Neuron (in vitro differentiated cells): ENCODE results near the gene STIM1.
"Not testable (repeated sequence)": the region's sequence is repeated elsewhere in the genome, so short reads cannot be mapped to it uniquely, and the experiment has no call there.

Experiments
- H2AFZ ChIP-seq: one replicate; pipeline ENCODE4 v1.6.1; 2013; ENCODE audit warnings: low read depth, mild to moderate bottlenecking, inconsistent platforms, low read length, moderate library complexity
- H3K27me3 ChIP-seq: one replicate; pipeline ENCODE4 v1.6.1; 2013; ENCODE audit warnings: low read length; ENCODE audit not compliant: insufficient read depth
- H3K36me3 ChIP-seq: one replicate; pipeline ENCODE4 v1.6.1; 2013; ENCODE audit warnings: low read length; ENCODE audit not compliant: insufficient read depth
- H3K4me1 ChIP-seq: one replicate; pipeline ENCODE4 v1.6.1; 2013; ENCODE audit warnings: low read length; ENCODE audit not compliant: insufficient read depth
- H3K4me3 ChIP-seq: 2 replicates; pipeline ENCODE4 v1.5.1; 2013; ENCODE audit warnings: mild to moderate bottlenecking, low read length, moderate library complexity
- H3K9me3 ChIP-seq: one replicate; pipeline ENCODE4 v1.6.1; 2013; ENCODE audit warnings: low read length

Gene STIM1

DNA sequence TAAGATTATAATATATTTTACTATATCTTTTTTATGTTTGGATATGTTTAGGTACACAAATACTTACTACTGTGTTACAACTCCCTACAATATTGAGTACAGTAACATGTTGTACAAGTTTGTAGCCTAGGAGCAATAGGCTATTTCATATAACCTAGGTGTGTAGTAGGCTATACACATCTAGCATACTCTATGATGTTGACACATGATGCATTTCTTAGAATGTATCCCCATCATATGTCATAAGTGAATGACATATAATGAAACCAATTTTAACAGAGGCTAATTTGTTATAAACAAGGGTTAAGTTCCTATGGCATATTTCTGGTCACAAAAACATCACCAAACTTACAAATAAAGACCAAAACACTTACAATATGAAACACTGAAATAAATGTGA lies 152.7 kb downstream of the STIM1 start:
- Histone ChIP-seq H3K4me1 (no peaks in the 10 kb centered on the region), H3K27me3 (no peaks in the 10 kb centered on the region), H3K9me3 (no peaks in the 10 kb centered on the region), H3K4me3 (no peak overlapping the region), H3K36me3 (no peaks in the 10 kb centered on the region), H2AFZ (no peak overlapping the region)

DNA sequence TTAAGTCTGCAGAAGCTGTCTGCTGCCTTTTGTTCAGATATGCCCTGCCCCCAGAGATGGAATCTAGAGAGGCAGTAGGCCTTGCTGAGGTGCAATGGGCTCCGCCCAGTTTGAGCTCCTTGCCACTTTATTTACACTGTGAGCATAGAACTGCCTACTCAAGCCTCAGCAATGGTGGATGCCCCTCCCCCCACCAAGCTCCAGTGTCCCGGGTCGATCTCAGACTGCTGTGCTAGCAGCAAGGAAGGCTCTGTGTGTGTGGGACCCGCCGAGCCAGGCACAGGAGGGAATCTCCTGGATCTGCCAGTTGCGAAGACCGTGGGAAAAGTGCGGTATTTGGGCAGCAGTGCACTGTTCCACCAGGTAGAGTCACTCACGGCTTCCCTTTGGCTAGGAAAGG lies 161.1 kb downstream of the STIM1 start:
- not testable (repeated sequence) for H3K4me1 ChIP-seq, H3K9me3 ChIP-seq, H3K36me3 ChIP-seq, H2AFZ ChIP-seq, H3K27me3 ChIP-seq, H3K4me3 ChIP-seq

DNA sequence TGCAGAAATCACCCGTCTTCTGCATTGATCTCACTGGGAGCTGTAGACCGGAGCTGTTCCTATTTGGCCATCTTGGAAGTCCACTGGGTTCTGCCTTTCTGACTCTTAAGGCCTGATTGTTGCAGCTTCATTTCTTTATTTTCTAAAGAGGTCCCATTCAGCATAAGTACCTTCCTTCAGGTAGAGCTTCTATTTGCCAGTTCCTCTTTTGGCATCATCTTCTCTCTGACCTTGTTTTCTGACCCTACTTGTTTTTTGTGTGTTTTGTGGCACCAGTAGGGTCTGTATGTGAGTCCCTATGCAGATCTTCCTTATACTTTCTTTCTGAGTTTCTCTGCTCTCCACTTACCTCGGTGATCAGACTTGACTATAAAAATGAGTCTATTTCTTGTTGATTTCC lies 161.7 kb downstream of the STIM1 start:
- Histone ChIP-seq H3K27me3 (no peaks in the 10 kb centered on the region), H3K9me3 (no peaks in the 10 kb centered on the region), H3K4me3 (no peak overlapping the region), H3K4me1 (no peaks in the 10 kb centered on the region), H2AFZ (no peak overlapping the region), H3K36me3 (no peaks in the 10 kb centered on the region)

DNA sequence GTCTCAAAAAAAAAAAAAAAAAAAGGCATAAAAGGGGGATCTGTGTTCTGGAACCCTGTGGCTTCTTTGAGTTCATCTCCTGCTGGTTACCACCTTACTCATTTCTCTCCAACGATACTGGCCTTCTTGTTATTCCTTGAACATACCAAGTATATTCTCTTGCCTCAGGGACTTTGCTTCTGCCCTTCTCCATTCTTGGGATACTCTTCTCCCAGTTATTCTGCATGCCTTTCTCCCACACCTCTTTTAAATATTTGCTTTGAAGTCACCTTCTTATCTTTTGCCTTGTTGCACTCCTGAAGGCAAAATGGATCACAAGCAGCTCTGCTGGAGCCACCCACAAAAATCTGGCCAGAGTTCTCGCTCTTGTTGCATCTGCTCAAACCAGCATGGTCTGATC lies 163.2 kb downstream of the STIM1 start:
- Histone ChIP-seq H3K36me3 (no peaks in the 10 kb centered on the region), H3K9me3 (no peaks in the 10 kb centered on the region)

DNA sequence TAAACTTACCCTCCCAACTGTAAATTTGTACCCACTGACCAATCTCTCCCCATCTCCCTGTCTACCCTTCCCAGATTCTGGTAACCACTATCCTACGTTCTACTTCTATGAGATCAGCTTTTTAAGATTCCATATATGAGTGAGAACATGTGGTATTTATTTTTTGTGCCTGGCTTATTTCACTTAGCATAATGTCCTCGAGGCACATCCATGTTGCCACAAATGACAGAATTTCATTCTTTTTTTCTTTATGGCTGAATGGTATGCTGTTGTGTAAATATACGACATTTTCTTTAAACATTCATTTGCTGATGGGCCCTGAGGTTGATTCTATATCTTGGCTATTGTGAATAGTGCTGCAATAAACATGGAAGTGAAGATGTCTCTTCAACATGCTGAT lies 164.4 kb downstream of the STIM1 start:
- Histone ChIP-seq H3K4me3 (no peak overlapping the region), H3K4me1 (no peaks in the 10 kb centered on the region), H2AFZ (no peak overlapping the region), H3K27me3 (no peaks in the 10 kb centered on the region), H3K9me3 (no peaks in the 10 kb centered on the region), H3K36me3 (no peaks in the 10 kb centered on the region)

More for the DNA sequence above, 163.2 kb downstream of the STIM1 start:
- Histone ChIP-seq H3K4me3 (no peak overlapping the region), H3K4me1 (no peaks in the 10 kb centered on the region), H3K27me3 (no peaks in the 10 kb centered on the region), H2AFZ (no peak overlapping the region)

DNA sequence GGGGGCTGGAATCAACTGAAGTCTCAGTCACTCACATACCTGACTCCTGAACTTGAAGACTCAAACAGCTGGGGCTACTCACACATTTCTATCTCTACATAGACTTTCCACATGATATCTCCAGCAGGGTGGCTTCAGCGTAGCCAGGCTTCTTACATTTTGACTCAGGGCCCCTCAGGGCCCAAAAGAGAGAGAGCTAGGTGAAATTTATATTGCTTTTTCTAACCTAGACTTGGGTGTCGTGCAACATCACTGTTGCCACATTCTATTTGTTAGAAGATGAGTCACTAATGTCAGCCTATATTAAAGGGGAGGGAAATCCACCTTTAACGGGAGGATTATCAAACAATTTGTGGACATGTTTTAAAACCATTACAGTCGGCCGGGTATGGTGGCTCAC lies 167.2 kb downstream of the STIM1 start:
- Histone ChIP-seq H2AFZ (no peak overlapping the region), H3K4me1 (no peaks in the 10 kb centered on the region), H3K9me3 (no peaks in the 10 kb centered on the region), H3K36me3 (no peaks in the 10 kb centered on the region), H3K4me3 (no peak overlapping the region), H3K27me3 (no peaks in the 10 kb centered on the region)

DNA sequence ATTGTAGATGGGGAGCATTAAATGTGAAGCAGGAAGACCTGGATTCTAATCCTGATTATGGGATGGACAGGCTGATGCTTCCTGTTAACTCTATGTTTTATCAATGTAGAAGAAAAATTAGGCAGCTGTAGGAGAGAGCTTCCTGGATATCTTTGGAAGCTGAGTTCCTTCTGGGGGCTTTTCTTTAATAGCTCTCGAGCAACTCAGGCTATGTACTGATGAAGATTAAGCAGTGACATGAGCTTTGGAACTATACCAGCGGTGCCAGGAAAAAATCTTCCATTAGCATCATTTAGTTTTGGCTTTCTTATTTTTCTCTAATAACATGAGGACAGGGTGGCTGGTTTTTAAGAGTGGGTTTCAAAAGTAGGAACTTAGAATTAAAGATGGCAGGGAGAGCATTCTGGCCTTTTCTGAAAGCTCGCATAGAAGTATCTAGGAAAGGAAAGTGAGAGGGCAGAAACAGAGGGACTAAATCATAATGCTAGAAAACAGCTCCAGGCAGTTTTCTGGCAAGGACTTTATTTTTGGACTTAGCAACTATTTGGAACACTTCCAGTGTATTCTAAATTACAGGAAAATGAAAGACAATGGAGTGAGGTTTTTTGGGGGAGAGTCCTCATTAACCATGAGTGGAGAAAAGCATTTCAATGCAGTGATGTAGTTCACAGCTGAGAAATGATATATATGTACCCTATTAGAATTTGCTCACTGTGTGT lies 169.9 kb downstream of the STIM1 start:
- Histone ChIP-seq H2AFZ (no peak overlapping the region), H3K4me1 (no peaks in the 10 kb centered on the region), H3K4me3 (no peak overlapping the region), H3K27me3 (no peaks in the 10 kb centered on the region), H3K9me3 (no peaks in the 10 kb centered on the region), H3K36me3 (no peaks in the 10 kb centered on the region)

DNA sequence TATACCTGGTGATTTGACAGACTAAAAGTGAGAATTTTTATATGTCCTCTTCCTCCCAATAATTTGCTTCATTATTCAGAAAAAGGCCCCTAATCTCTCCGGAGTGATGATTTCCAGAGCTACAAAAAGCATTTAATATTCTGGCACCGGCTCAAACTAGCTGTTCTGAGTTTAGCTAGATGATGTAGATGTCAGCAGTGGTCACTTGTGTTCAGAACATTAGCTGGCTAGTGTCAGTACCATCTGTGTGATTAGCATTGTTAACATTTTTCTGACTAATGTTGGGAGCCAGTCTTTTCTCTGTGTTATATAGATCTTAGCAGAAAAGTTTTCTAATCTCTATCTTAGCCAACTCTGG lies 170.5 kb downstream of the STIM1 start:
- Histone ChIP-seq H3K27me3 (no peaks in the 10 kb centered on the region), H3K36me3 (no peaks in the 10 kb centered on the region), H3K9me3 (no peaks in the 10 kb centered on the region), H3K4me3 (no peak overlapping the region), H2AFZ (no peak overlapping the region), H3K4me1 (no peaks in the 10 kb centered on the region)

DNA sequence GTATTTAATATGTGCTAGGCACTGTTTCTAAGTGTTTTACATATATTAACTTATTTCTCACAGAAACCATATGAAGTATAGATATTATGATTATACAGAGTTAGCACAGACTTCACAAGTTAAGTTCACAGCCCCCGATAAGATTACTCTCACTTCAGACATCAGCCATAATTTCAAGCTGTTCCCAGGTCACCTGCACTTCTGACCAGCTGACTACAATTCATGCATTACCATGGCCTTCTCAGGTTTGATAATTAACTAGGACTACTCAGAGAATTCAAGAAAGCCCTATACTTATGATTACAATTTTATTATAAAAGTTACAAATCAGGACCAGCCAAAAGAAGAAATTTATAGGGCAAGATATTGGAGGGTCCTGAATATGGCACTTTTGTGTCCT lies 170.9 kb downstream of the STIM1 start:
- Histone ChIP-seq H3K27me3 (no peaks in the 10 kb centered on the region), H2AFZ (no peak overlapping the region), H3K4me1 (no peaks in the 10 kb centered on the region), H3K4me3 (no peak overlapping the region), H3K36me3 (no peaks in the 10 kb centered on the region), H3K9me3 (no peaks in the 10 kb centered on the region)

DNA sequence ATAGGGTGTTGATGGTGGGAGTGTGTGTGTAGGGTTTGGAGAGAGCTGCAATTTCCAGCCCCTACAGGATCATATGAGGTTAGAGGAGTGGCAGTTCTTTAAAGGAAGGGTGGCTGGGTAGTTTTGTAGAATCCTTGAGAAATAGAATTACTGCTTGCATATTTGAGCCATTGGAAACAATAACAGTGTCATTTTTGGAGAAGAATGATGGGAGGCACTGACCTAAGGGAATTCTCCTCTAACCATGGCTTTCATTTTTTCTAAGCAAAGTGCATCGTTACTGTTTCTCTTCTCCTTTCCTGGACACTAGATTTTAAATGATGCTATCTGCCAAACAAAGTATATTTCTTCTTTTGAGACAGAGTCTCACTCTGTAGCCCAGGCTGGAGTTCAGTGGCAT lies 172.3 kb downstream of the STIM1 start:
- Histone ChIP-seq H3K36me3 (no peaks in the 10 kb centered on the region), H2AFZ (no peak overlapping the region), H3K4me1 (no peaks in the 10 kb centered on the region), H3K9me3 (peaks cover 2% of the 10 kb centered on the region), H3K4me3 (no peak overlapping the region), H3K27me3 (no peaks in the 10 kb centered on the region)

DNA sequence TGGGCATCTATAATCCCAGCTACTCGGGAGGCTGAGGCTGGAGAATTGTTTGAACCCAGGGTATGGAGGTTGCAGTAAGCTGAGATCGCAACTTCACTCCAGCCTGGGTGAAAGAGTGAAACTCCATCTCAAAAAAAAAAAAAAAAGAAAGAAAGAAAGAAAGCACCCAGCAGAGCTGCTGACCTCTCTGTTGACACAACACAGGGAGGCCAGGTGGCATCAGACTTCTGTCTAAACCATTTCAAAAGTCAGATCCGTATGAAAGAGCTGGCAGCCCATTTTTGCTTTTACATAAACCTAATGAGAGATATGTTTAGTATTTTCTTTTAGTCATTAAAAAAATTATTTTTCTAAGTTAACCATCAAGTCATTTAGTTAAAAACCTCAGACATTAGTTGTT lies 174.7 kb downstream of the STIM1 start:
- Histone ChIP-seq H3K36me3 (no peaks in the 10 kb centered on the region), H2AFZ (no peak overlapping the region), H3K27me3 (no peaks in the 10 kb centered on the region), H3K4me1 (no peaks in the 10 kb centered on the region), H3K4me3 (no peak overlapping the region), H3K9me3 (peaks cover 4% of the 10 kb centered on the region)

DNA sequence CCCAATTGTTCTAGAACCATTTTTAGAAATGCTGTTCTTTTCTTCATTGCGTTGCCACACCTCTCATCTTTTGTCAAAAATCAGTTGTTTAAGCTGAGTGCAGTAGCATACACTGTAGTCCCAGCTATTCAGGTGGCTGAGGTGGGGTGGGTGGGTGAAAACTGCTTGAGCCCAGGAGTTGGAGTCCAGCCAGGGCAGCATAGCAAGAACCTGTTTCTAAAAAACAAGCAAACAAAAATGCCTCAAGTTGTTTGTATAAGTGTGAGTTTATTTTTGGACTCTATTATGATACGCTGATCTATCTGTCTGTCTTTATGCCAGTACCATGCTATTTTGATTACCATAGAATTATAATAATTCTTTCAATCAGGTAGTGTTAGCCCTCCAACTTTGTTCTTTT lies 176.6 kb downstream of the STIM1 start:
- H2AFZ ChIP-seq, result no peak overlapping the region
- H3K27me3 ChIP-seq, result no peaks in the 10 kb centered on the region
- no peak overlapping the region for H3K4me3 ChIP-seq
- H3K9me3 ChIP-seq, result peaks cover 7% of the 10 kb centered on the region
- no peaks in the 10 kb centered on the region for H3K36me3 ChIP-seq
- no peaks in the 10 kb centered on the region for H3K4me1 ChIP-seq

DNA sequence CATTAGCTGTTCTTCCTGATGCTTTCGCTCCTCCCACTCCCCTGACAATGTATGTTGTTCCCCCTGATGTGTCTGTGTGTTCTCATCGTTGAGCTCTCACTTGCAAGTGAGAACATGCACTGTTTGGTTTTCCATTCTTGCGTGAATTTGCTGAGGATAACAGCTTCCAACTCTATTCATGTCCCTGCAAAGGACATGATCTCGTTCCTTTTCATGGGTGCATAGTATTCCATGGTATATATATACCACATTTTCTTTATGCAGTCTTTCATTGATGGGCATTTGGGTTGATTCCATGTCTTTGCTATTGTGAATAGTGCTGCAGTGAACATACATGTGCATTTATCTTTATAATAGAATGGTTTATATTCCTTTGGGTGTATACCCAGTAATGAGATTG lies 180.5 kb downstream of the STIM1 start:
- Histone ChIP-seq H3K4me1 (no peaks in the 10 kb centered on the region), H3K4me3 (no peak overlapping the region), H3K27me3 (no peaks in the 10 kb centered on the region), H3K9me3 (peaks cover 9% of the 10 kb centered on the region), H2AFZ (no peak overlapping the region), H3K36me3 (no peaks in the 10 kb centered on the region)

DNA sequence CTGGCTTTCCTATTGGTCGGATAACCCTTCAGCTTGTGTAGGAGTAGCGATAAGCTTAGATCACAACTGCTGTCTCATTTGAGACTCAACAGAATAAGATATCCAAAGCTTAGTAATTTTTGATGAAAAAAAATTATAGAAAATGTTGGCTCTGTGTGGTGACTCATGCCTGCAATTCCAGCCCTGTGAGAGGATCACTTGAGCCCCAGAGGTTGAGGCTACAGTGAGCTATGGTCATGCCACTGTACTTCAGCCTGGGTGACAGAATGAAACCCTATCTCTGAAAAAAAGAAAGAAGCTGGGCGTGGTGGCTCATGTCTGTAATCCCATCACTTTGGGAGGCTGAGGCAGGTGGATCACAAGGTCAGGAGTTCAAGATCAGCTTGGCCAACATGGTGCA lies 183.5 kb downstream of the STIM1 start:
- no peaks in the 10 kb centered on the region for H3K27me3 ChIP-seq
- H2AFZ ChIP-seq, result no peak overlapping the region
- no peaks in the 10 kb centered on the region for H3K4me1 ChIP-seq
- H3K9me3 ChIP-seq, result peaks cover 5% of the 10 kb centered on the region
- no peaks in the 10 kb centered on the region for H3K36me3 ChIP-seq
- no peak overlapping the region for H3K4me3 ChIP-seq
